Left cardiac atrium (tissue), 4 donors: ENCODE data around the gene CCNI2. TPM values are rescaled to one million over a fixed set of nuclear protein-coding genes. Genes with fewer than 3 reads are reported as not detected.

ENCODE experiments used
- ATAC-seq, 2 donors: fragments of 200-7000 bp; cut with Tn5 transposase; one replicate each; pipeline ENCODE4 v1.9.1; 2020; ENCODE audit warnings: mild to moderate bottlenecking in 2 of 2, moderate library complexity in 2 of 2
- DNase-seq: peaks from one replicate; pipeline ENCODE4 v3.0.0-alpha.2; 2020
- intact Hi-C, 2 donors: fragments of 100-400 bp; cut with DNase I; formaldehyde crosslinking; loops; one replicate each; pipeline versions ENCODE4 v1.14.1 to v1.15.1; 2022 to 2023
- long read RNA-seq: library from polyadenylated mRNA; unstranded; transcript quantifications from one replicate; pipeline ENCODE4 v2.0.0, GENCODE V29; 2021
- total RNA-seq, 2 donors: library from RNA; stranded (reverse); fragmentation: NEBNext Ultra II Directional; extraction: Animal tissue kit (Norgen Biotek cat#: 25700); gene quantifications; one replicate each; pipeline ENCODE4 v1.2.1, GENCODE V29; 2021
- donor health status: DM: no; HTN: yes; CAD: no.
- donor health status: DM: no; HTN: yes; CAD: no; lungs with severe emphysema.
- donor health status: DM: yes; HTN: yes; CAD: no.
- donor health status: Dilated cardiomyopathy.

Gene CCNI2
- not detected for total RNA-seq
- long read RNA-seq, result 0 reads

GRCh38 chr5:132746954-132747615, at the start of gene CCNI2:
CCNI2 (plus strand) TSS chr5:132747426; CDS start chr5:132747496, 70 bp downstream.
- no peak for DNase-seq
- intact Hi-C loops, result no loop called here
- ATAC-seq, result peak; percentile 64 to 80

GRCh38 chr5:132704875-132705274, 42.4 kb upstream of the CCNI2 start:
- no peak for DNase-seq
- intact Hi-C loops, result no loop called here

GRCh38 chr5:132708645-132709044, 38.6 kb upstream of the CCNI2 start:
- DNase-seq, result no peak
- ATAC-seq, result no peak
- intact Hi-C loops, result no loop called here

More at GRCh38 chr5:132704875-132705274, 42.4 kb upstream of the CCNI2 start:
- no peak for ATAC-seq

- ATAC-seq (no peak), DNase-seq (no peak)
- intact Hi-C loops, result no loop called here
These were observed 32.5 kb upstream of the CCNI2 start for GRCh38 chr5:132714456-132715307.

- DNase-seq, result no peak
- intact Hi-C loops, result no loop called here
- no peak for ATAC-seq
These were observed 28.5 kb upstream of the CCNI2 start for GRCh38 chr5:132718544-132719312.

- intact Hi-C loops, result no loop called here
- DNase-seq (no peak), ATAC-seq (no peak)
These were observed 21.5 kb upstream of the CCNI2 start for GRCh38 chr5:132725745-132726144.

- ATAC-seq, result no peak
- DNase-seq, result no peak
- intact Hi-C loops, result no loop called here
These were observed 17.3 kb upstream of the CCNI2 start for GRCh38 chr5:132729896-132730295.

GRCh38 chr5:132733499-132734148, 13.6 kb upstream of the CCNI2 start:
- intact Hi-C loops, result no loop called here
- ATAC-seq, result no peak
- no peak for DNase-seq

GRCh38 chr5:132734687-132735086, 12.5 kb upstream of the CCNI2 start:
- ATAC-seq, result no peak
- no peak for DNase-seq
- intact Hi-C loops, result no loop called here

GRCh38 chr5:132736853-132737833, 10.1 kb upstream of the CCNI2 start, which contains the start of gene KIF3A:
KIF3A (minus strand) TSS chr5:132737546; CDS start chr5:132737419, 127 bp downstream.
- intact Hi-C loops, result no loop called here
- peak; percentile 99 for DNase-seq
- ATAC-seq, result peak; percentile 100

GRCh38 chr5:132737982-132738681, 9.1 kb upstream of the CCNI2 start:
- intact Hi-C loops, result no loop called here
- no peak for DNase-seq
- no peak for ATAC-seq

- ATAC-seq (no peak), DNase-seq (no peak)
- intact Hi-C loops, result no loop called here
These were observed 8.0 kb upstream of the CCNI2 start for GRCh38 chr5:132739232-132739631.

GRCh38 chr5:132742158-132742557, 5.1 kb upstream of the CCNI2 start:
- ATAC-seq (no peak), DNase-seq (no peak)
- intact Hi-C loops, result no loop called here

- intact Hi-C loops, result no loop called here
- DNase-seq (no peak), ATAC-seq (no peak)
These were observed 4.6 kb upstream of the CCNI2 start for GRCh38 chr5:132742626-132743025.

GRCh38 chr5:132744659-132745058, 2.6 kb upstream of the CCNI2 start:
- ATAC-seq, result no peak
- DNase-seq, result no peak
- intact Hi-C loops, result no loop called here

GRCh38 chr5:132746592-132746953, 653 bp upstream of the CCNI2 start:
- intact Hi-C loops, result no loop called here
- ATAC-seq, result no peak

GRCh38 chr5:132747616-132748440, 602 bp downstream of the CCNI2 start:
- ATAC-seq (peak; percentile 23 to 38), DNase-seq (no peak)
- intact Hi-C loops, result no loop called here

More at GRCh38 chr5:132746592-132746953, 653 bp upstream of the CCNI2 start:
- DNase-seq, result no peak
